GM21515 (cell line): ENCODE data around the gene ATG4B.
A peak's percentile ranks its signal among the peaks of the same experiment; 100 is the strongest.

ENCODE experiments used
- ATAC-seq: cut with Tn5 transposase; IDR thresholded peaks from one replicate; pipeline ENCODE4 v1.9.1; 2021; ENCODE audit not compliant: unreplicated experiment

The ATG4B gene

DNA sequence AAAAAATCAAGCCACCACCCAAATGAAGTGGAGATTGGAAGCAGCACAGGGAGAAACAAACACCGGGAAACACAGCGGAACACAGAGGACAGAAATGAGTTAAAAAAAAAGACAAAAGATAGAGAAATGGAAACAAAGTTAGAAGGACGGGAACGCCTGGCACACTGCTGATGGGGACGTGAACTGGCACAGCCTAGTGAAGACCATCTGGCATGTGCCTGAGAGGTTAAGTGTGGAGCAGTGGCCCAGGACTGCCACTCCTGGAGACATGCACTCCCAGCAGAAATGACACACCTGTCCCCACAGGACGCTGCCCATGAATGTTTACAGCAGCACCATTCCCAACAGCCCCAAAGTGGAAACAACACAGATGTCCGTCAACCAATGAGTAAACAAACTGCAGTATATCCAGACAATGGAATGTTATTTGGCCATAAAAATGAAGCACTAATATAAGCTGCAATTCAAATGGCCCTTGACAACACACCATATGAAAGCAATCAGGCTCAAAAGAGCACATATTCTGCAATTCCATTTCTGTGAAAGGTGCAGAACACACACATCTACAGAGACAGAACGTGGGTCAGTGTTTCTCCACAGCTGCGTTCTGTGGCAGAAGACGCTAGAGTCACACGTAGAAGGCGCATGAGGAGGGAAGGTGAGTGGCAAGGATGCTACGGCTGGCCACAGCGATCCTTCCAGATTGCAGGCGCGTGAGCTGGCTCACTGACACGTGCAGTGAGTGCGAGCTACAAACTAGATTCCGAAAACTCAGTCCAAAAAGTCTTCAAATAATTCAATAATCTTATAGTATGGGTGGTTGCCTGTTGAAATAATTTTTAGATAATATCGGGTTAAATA lies 25.1 kb upstream of the ATG4B start:
- ATAC-seq: no peak

DNA sequence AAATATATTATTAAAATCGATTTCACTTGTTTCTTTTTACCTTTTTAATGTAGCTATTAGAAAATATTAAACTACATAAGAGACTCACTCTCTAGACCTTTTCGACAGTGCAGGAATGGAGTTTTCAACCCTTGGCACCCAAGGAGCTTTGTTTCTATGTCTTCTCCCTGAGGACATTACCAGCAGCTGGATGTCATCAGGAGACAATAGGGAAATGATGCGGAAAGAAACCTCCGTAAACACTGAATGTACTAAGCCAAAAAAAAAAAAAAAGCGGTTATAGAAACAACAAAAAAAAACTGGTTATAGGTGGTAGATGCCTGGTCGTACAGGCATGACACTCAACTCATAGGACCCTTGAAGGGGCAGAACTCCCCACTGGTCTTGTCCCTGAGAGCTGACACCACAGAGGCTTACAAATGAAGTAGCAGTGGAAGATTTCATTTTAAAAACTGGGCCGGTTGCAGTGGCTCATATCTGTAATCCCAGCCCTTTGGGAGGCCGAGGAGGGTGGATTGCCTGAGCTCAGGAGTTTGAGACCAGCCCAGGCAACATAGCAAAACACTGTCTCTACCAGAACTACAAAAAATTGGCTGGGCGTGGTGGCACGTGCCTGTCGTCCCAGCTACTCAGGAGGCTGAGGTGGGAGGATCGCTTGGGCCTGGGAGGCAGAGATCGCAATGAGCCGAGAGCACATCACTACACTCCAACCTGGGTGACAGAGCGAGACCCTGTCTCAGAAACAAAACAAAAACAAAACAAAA lies 24.3 kb upstream of the ATG4B start:
- no peak for ATAC-seq

DNA sequence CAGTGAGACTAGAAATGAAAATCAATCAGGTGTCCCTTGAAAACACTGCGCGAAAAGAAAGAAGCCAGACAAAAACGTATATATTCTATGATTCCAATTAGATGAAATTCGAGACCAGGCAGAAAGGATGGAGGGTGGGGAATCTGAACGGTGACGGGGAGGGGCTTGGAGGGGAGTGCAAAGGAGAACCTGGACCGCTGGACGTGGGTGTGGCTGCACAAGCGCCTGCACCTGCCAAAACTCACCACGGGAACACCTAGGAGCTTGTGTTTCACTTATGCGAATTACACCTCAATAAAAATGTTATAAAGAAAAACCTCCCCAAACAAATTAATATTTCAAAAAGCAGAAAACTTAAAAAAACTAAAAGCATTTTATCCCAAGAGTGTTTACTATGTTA lies 22.5 kb upstream of the ATG4B start:
- ATAC-seq: no peak

DNA sequence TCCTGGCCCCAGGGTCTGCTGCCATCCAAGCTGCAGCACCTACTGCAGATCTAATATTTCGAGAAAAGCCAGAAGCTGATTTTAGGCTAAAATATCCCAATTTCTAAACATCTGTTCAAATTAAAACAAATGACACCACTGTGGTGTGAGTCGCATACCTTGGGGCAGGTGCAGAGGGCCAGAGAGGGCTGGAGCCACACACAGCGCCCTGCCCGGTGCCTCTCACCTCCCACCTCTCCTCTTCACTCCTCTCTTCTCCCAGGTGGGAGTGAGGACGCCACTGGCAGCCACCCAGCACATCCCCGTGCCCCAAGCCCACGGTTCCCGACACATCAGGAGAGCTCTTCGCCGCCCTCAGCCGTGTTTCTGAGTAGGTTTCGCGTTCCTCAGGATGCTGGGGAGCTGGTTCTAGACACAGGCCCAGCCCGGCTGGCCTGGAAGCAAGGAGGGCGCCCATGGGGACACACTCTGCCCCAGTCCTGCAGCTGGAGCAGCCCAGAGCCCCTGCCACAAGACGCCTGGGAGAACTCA lies 21.9 kb upstream of the ATG4B start:
- ATAC-seq: no peak

DNA sequence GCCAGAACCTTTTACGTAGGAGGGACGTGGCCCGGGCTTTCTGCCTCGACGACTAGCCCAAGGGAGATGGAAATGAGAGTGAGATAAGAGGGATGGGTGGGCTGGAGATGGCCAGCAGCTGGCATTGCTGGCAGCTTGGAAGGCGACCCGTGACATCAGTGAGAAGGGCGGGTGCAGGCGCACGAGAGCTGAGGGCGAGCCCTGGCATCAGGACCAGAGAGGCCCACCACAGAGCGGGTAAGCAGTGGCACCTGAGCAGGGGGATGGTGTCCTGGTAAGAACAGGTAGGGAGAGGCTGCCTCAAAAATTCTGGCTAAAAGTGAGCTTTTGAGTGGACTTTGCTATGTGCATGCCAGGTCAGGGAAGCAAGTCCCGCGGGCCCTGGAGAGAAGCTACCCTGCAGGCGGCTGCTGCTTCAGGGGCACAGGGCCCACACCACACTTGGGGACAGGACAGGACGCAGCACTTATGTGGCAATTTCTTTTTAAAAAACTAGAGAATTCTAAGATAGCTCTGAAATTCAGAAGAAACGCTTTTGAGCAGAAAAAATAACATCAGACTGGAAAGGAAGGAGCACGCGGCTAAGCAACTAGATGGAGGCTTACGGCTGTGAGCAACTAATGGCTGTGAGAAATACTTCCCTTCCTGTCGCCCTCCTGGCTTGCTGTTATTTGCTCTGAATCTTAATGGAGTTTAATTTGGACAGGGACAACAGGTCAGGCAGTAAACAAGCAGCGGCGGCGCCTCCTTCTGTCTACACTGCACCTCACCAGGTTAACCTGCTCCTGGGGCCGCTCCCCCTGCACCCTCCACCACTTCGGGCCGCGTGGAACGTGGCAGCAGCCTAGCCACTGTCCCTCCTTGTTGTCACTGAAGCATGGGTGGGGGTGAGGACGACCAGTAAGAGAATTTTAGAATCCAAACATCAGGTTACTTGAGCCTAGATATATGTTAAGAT lies 21.0 kb upstream of the ATG4B start:
- no peak for ATAC-seq

DNA sequence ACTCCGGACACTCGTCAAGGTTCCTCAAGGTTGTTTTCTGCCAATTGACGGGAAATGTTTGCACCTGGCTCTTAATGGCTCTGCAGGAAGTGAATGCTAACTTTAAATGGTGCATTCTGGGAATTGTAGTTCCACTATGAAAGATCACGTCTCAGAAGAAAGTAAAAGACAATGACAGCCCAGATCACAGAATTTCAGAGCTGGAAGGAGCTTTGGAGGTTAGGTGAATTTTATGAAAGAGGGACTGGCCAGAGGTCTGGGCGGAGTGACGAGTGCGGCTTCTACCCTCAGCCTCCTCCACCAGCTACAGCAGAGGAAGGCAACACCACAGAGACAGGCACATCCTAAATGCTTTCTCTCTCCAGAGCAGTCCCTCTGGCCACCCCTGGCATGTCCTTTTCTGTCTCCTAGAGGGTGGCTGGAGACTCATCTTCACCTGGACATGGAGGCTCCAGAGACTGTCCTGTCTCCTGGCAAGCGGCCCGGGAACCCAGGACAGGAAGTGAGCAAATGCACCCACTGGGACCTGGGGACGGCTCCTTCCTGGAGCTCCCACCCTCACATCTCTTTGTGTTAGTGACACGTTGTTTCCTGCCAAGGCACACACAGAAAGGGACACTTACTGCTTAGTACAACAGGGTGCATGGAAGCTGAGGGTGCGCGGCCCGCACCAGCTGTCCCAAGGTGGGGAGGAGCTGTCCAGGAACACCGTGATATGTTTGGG lies 19.9 kb upstream of the ATG4B start:
- ATAC-seq: no peak

DNA sequence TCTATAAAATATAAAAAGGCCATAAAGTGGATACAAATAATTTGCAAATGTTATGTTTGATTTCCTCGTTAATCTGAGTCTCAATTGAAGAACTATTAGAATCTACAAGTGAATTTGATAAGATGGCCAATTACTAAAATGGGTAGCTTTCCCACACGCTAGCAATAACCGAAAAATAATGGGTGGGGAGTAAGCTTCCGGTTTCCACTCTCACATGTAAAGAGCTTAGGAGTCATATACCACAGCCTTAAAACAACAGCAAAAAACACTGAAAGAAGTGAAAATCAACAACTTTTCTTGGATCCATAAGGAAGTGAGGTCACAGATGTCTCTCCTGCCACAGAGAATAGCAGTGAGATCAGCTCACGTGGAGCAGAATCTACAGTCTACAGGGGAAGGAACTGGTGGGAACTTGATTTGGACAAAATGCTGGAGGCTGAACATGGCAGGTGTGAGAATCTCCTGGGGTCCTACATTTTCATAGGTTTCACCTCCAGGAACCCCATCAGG lies 19.1 kb upstream of the ATG4B start:
- ATAC-seq: no peak

DNA sequence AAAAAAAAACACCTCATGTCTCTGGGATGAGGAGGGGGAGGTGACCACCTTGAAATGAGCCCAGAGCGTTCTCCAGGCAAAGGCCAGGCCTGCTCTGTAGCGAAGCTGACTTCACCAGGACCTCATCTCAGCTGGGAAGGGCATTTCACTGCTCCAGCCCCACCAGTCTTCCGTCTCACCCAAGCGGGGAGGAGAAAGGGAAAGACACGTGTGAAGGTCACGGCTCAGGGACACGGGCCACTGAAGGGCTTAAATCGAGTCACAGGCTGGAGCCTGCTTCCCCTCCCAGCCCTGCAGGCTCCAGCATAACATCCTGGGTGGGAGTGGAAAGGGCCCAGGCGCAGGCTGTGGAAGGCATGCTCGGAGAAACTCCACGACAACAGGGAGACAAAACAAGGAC lies 18.7 kb upstream of the ATG4B start:
- ATAC-seq: no peak

DNA sequence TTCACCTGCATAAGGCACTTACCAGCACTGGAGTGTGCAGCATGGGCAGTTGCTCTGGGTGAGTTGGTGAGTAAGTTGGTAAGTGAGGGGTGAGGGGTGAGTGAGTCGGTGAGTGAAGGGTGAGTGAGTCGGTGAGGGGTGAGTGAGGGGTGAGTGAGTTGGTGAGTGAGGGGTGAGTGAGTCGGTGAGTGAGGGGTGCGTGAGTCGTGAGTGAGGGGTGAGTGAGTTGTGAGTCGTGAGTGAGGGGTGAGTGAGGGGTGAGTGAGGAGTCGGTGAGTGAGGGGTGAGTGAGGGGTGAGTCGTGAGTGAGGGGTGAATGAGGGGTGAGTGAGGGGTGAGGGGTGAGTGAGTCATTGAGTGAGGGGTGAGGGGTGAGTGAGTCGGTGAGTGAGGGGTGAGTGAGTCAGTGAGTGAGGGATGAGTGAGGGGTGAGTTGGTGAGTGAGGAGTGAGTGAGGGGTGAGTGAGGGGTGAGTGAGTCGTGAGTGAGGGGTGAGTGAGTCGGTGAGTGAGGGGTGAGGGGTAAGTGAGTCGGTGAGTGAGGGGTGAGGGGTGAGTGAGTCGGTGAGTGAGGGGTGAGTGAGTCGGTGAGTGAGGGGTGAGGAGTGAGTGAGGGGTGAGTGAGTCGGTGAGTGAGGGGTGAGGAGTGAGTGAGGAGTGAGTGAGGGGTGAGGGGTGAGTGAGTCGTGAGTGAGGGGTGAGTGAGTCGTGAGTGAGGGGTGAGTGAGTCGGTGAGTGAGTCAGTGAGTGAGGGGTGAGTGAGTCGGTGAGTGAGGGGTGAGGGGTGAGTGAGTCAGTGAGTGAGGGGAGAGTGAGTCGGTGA lies 17.7 kb upstream of the ATG4B start:
- no peak for ATAC-seq

DNA sequence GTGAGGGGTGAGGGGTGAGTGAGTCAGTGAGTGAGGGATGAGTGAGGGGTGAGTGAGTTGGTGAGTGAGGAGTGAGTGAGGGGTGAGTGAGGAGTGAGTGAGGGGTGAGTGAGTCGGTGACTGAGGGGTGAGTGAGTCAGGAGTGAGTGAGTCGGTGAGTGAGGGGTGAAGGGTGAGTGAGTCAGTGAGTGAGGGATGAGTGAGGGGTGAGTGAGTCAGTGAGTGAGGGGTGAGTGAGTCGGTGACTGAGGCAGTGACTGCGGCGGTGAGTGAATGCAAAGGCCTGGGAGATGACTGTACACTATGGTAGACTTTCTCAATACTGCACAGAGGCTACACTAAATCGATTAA lies 17.1 kb upstream of the ATG4B start:
- ATAC-seq: no peak

DNA sequence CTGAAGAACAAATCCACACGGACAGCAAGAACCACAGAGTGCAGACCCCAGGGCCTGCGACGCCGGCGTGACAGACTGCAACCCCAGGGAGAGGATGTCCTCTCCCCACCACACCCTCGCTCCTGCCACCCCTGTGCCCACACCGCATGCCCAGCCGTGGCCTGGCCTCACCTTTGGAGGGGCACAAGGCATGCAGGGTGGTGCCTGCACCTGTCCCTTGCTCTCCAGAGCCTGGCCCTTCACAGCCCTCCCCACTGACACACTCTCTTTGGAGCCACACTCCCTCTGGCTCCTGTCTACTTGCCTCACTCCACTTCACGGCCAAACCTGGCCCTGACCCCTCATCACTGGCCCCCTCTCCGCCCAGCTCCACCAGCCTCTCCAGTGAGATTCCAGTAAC lies 9.8 kb upstream of the ATG4B start:
- no peak for ATAC-seq

DNA sequence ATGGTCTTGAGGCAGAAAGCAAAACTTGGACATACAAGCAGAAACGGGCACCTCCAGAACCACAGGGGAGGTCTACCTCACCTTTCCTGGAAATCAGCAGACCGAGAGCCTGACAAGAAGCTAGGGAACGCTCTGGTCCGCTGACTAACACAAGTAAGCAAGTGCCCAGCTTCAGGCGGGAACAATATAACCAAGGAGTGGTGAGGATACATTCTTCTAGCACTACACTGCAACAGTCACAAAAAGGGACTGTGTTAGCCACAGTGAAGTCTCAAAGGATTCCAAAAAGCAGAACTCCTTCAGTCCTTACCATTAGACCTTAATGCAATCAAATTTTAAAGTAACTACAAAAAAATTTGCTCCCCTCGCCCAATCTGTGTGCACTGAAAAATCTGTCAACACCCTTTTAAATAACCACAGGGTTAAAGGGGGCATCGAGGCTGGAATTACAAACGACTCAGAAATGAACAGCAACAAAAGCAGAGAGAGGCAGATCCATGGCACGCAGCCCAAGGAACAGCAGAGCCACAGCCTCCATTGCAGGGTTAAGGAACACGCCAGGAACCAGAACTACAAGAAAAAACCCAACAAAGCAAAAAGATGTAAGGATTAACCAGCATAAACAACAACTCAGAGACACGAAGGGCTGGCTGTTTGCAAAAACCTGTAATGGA lies 7.6 kb upstream of the ATG4B start:
- ATAC-seq: no peak

DNA sequence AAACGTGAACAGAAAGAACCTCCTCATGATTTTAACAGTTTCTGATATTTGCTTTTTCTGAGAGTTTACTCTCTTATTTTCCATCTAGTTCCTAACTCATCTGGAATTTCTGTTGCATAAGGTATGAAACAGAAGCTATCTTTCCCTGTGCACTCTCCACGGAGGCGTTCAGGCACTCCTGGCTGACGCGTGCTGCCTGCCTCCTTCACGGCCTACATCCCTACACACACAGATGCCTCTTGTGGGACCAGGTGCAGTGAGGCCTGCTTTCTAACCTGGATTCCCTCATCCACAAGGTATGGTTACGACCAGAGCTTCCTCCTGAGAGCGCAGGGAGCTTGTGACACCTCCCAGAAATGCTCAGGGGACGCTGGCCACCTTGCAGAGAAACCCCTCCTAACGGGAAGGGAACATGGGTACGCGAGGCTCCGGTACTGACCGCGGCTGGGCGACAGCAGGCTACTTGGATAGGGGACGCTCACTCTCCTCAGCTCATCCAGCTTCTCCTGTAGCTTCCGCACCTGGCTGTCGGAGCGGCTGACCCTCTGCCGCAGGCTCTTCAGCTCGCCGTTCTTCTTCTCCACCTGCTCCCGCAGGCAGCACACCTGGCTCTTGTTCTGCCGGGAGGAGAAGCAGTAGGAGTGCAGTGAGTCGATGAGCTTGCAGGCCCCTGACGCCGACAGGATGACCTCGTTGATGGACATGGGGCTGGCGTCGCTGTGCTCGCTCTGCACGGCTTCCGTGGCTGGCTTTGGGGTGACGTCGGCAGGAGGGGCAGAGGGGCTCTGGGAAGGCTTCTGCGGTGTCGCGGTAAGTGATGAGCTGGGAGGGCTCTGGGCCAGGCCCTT lies 4.8 kb upstream of the ATG4B start:
- ATAC-seq: no peak

DNA sequence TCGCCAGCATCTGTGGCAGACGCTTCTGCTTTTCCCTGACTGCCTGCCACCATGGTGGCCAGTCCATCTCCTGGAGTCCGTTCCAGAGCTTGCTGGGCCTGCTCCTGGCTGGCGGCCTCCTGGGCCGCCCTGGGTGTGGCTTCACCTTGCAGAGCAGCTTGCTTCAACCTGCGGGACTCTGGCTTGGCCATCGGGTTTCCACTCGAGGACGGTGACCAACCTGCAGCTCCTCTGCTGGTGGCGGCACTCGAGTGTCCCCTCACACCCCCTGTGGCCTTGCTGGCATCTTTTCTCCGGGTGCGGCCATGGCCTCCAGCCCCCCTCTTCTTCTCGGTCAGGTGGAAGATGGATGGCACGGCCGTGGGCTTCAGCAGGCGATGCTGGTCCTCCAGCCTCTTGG lies 3.9 kb upstream of the ATG4B start:
- no peak for ATAC-seq

DNA sequence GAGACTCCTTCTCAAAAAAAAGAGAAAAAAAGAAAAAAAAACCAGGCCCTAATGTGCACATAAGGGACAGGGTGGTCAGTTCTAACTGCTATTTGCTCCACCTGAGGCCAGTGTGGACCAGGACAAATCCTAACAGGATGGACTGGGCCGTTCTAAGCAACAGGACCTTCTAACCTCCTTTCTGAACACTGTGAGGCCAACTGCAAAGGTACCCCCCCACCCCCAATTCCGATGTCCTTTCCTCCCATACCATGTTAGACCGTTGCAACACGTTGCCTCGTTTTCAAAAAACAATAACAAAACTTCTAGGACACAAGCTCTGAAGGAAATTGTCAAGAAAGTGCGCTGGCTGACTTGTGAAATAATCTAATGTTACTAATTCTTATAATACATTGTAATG lies 1.7 kb upstream of the ATG4B start:
- no peak for ATAC-seq

DNA sequence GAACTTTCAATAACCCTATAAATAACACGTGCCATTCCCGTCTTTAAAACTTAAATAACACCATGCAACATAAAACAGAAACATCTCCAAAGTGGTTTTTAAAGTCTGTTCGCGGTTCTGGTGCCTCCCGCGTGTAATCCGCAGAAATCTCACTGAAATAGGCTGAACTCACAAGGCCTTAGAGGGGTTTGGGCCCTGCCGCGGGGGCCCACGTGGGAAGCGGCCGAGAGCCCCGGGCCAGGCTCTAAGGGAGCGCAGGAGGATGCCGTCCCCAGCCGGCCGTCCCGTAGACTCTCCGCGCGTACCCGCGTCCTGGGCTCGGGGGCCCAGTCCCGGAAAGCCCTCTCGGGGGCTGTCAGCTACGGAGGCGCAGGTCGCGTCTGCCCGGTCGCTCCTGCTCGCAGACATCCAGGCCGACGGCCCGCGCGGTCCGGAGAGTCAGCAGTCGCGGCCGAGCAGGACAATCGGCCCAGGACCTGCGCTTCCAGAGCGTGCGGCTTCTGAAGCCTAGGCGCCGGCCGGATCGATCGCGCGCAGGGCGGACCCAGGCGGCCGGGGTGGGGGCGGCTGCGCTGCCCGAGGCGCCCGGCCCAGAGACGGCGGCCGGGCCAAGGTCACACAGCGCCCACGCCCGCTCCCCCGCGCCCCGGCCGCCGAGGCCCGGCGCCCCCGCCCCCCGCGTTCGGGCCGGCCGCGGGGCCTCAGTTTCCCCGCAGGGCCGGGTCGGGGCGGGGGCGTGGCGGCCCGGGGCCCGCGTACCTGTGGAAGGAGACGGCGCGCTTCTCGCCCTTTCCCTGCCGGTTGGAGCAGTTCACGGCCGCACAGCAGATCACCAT lies 1.1 kb upstream of the ATG4B start:
- ATAC-seq: peak; percentile 32
